ENCODE data around the gene BTRC. TPM values are rescaled to one million over a fixed set of nuclear protein-coding genes. Genes with fewer than 3 reads are reported as not detected.

BTRC gene
- total and polyA plus RNA-seq, 2 donors (not counting 3 experiments of a cell fraction or from before 2014, with no cell fraction given), result 11.6 to 18.5 TPM

DNA sequence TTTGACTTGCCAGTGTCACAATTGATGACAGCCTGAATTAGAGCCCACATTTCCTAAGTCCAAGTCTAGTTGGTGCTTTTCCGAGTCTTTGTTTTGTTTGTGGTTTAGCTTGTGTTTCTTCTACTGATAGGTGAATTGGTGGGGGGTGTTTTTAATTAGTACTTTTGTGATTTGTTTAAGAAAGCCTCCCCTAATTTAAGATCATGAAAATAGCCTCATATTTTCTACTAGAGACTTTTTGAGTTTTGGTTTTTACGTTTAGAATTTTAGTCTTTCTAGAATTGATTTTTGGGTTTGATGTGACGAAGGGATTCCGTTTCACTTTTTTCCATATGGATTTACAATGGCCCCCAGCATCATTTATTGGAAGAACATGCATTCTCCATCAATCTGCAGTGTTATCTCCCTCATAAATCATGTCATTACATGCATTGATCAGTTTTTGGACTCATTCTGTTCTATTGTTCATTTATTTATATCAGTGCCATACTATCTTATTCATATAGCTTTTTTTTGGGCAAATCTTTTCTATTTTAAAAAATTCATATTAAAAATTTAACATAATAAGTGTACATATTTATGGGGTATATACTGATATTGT lies 32.8 kb downstream of the BTRC start:
- TF ChIP-seq, protein P1, sequence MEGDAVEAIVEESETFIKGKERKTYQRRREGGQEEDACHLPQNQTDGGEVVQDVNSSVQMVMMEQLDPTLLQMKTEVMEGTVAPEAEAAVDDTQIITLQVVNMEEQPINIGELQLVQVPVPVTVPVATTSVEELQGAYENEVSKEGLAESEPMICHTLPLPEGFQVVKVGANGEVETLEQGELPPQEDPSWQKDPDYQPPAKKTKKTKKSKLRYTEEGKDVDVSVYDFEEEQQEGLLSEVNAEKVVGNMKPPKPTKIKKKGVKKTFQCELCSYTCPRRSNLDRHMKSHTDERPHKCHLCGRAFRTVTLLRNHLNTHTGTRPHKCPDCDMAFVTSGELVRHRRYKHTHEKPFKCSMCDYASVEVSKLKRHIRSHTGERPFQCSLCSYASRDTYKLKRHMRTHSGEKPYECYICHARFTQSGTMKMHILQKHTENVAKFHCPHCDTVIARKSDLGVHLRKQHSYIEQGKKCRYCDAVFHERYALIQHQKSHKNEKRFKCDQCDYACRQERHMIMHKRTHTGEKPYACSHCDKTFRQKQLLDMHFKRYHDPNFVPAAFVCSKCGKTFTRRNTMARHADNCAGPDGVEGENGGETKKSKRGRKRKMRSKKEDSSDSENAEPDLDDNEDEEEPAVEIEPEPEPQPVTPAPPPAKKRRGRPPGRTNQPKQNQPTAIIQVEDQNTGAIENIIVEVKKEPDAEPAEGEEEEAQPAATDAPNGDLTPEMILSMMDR (IDR thresholded peaks at IDR 0.05; ENCODE audit: extremely low read depth in 1 of 2, insufficient read depth in 1 of 2, low read depth in 1 of 2, low read length in 2 of 2), result no peak
- TF ChIP-seq EZH2 (IDR thresholded peaks at IDR 0.05; ENCODE audit: borderline replicate concordance, low read depth, low read length, severe bottlenecking), result no peak
- TF ChIP-seq MYC (IDR thresholded peaks at IDR 0.05; ENCODE audit: low read depth, low read length), result no peak
- no peak for TF ChIP-seq JUN (IDR thresholded peaks at IDR 0.05; ENCODE audit: borderline replicate concordance, insufficient read depth, insufficient read length, low read depth)
- TF ChIP-seq, protein P2, sequence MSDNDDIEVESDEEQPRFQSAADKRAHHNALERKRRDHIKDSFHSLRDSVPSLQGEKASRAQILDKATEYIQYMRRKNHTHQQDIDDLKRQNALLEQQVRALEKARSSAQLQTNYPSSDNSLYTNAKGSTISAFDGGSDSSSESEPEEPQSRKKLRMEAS (IDR thresholded peaks at IDR 0.05; ENCODE audit: insufficient read depth, insufficient read length), result no peak
- no peak for TF ChIP-seq POLR2AphosphoS5 (IDR thresholded peaks at IDR 0.05; ENCODE audit: insufficient read depth, low read depth, low read length)
- no peak for TF ChIP-seq GATA2 (IDR thresholded peaks at IDR 0.05; ENCODE audit: insufficient read depth, insufficient read length, low read depth, low read length)
- no peak for TF ChIP-seq POLR2A (IDR thresholded peaks at IDR 0.05; ENCODE audit: low read depth, low read length)
- no peak for TF ChIP-seq FOS (IDR thresholded peaks at IDR 0.05; ENCODE audit: borderline replicate concordance, insufficient read depth, low read length)
- Histone ChIP-seq H3K27me3 (ENCODE audit: control insufficient read depth in 2 of 2, insufficient read depth in 2 of 2, low read length in 2 of 2) (no peaks in the 10 kb centered on the region), H3K9me3 (replicated peaks; ENCODE audit: control insufficient read depth, insufficient read depth, low read length) (no peaks in the 10 kb centered on the region), H3K4me3 (replicated peaks in 1 of 3; ENCODE audit: insufficient read depth in 1 of 3, low read depth in 1 of 3, low read length in 3 of 3) (no peak overlapping the region), H3K36me3 (ENCODE audit: control insufficient read depth in 2 of 2, extremely low read depth in 1 of 2, insufficient read depth in 2 of 2, low read length in 2 of 2) (no peaks in the 10 kb centered on the region), H4K20me1 (replicated peaks; ENCODE audit: control insufficient read depth, extremely low read depth, insufficient read depth, low read length) (no peaks in the 10 kb centered on the region), H3K9me1 (replicated peaks; ENCODE audit: control insufficient read depth, extremely low read depth, insufficient read depth, low read length) (no peaks in the 10 kb centered on the region), H2AFZ (ENCODE audit: low read depth, low read length) (no peak overlapping the region), H3K4me2 (ENCODE audit: insufficient read depth, low read length) (no peak overlapping the region), H3K9ac (replicated peaks; ENCODE audit: extremely low read depth, insufficient read depth, low read length) (no peak overlapping the region), H3K4me1 (ENCODE audit: control insufficient read depth, extremely low read depth, insufficient read depth, low read length) (no peaks in the 10 kb centered on the region), H3K79me2 (ENCODE audit: control insufficient read depth, insufficient read depth, low read length) (peaks cover 2% of the 10 kb centered on the region), H3K27ac (ENCODE audit: insufficient read depth, low read depth, low read length) (no peak overlapping the region)
- ChIA-PET CTCF (interaction anchor here (0.9 kb wide), 1 partner anchor 80 kb away, joined by 5 read pairs; no protein-coding TSS in a partner anchor), POLR2A (no interaction called here)
- FAIRE-seq, result no peak
- DNase-seq (ENCODE audit: low read depth, low spot score), result no peak
- BruUV-seq (replicated peaks), result no TSS peak
- dilution Hi-C loops (cut with MboI; ENCODE audit: extremely low pct_ligation_motif_present, low sequenced_read_pairs) (no loop called here), intact Hi-C loops (cut with micrococcal nuclease) (no loop called here)
